CD4-positive, alpha-beta memory T cell (primary cell): ENCODE data around the gene MMP10. TPM values are rescaled to one million over a fixed set of nuclear protein-coding genes. Genes with fewer than 3 reads are reported as not detected.
"Not testable (repeated sequence)": the region's sequence is repeated elsewhere in the genome, so short reads cannot be mapped to it uniquely, and the experiment has no call there.

Source experiments
- CTCF ChIA-PET: fragments of 350-600 bp; sonication (Branson Sonifier 250); formaldehyde crosslinking; loops from one replicate; lab custom pipeline; 2021; ENCODE audit warnings: inconsistent platforms; ENCODE audit not compliant: partially characterized antibody; lab: Charles Lee
- POLR2A ChIA-PET: fragments of 350-600 bp; sonication (Branson Sonifier 250); formaldehyde crosslinking; loops from one replicate; lab custom pipeline; 2021; ENCODE audit not compliant: partially characterized antibody; lab: Charles Lee
- DNase-seq, 5 donors: peaks; one replicate each; pipeline versions ENCODE4 v3.0.0 to v3.0.0-alpha.2; 2020 to 2022; ENCODE audit warnings: mixed read lengths in 1 of 5
- H3K27ac ChIP-seq: one replicate; pipeline ENCODE4 v1.7.0; 2013; ENCODE audit warnings: low read depth, low read length
- H3K27me3 ChIP-seq: 2 replicates; pipeline ENCODE4 v1.7.0; 2013; ENCODE audit warnings: mild to moderate bottlenecking, low read length, moderate library complexity; ENCODE audit not compliant: insufficient read depth
- H3K36me3 ChIP-seq: 2 replicates; pipeline ENCODE4 v1.7.0; 2013; ENCODE audit warnings: mild to moderate bottlenecking, low read length, moderate library complexity; ENCODE audit not compliant: insufficient read depth
- H3K4me1 ChIP-seq: 2 replicates; pipeline ENCODE4 v1.7.0; 2013; ENCODE audit warnings: mild to moderate bottlenecking, low read length, moderate library complexity; ENCODE audit not compliant: insufficient read depth
- H3K4me3 ChIP-seq, 2 donors: one replicate each; pipeline ENCODE4 v1.7.0; 2013; ENCODE audit warnings: low read length in 2 of 2, mild to moderate bottlenecking in 1 of 2
- H3K9me3 ChIP-seq, 2 donors: one replicate each; pipeline ENCODE4 v1.7.0; 2013; ENCODE audit warnings: low read length in 2 of 2, control low read depth in 1 of 2; ENCODE audit not compliant: control insufficient read depth in 1 of 2
- H3K27ac Mint-ChIP-seq, 7 donors: one replicate each; pipeline ENCODE4 v1.8.0; 2020 to 2021; ENCODE audit warnings: mixed read lengths in 7 of 7, mild to moderate bottlenecking in 6 of 7, inconsistent platforms in 3 of 7, moderate library complexity in 3 of 7
- H3K27me3 Mint-ChIP-seq, 2 donors: one replicate each; pipeline ENCODE4 v1.8.0; 2020 to 2021; ENCODE audit warnings: mixed read lengths in 2 of 2
- H3K36me3 Mint-ChIP-seq, 2 donors: one replicate each; pipeline ENCODE4 v1.8.0; 2020 to 2021; ENCODE audit warnings: mixed read lengths in 2 of 2, inconsistent platforms in 1 of 2, mild to moderate bottlenecking in 1 of 2
- H3K4me1 Mint-ChIP-seq, 4 donors: one replicate each; pipeline ENCODE4 v1.8.0; 2020 to 2021; ENCODE audit warnings: mixed read lengths in 4 of 4, mild to moderate bottlenecking in 1 of 4
- H3K4me3 Mint-ChIP-seq, 8 donors: one replicate each; pipeline ENCODE4 v1.8.0; 2020 to 2021; ENCODE audit warnings: mixed read lengths in 8 of 8, mild to moderate bottlenecking in 7 of 8, moderate library complexity in 6 of 8, inconsistent platforms in 3 of 8
- H3K9me3 Mint-ChIP-seq, 8 donors: one replicate each; pipeline ENCODE4 v1.8.0; 2020 to 2021; ENCODE audit warnings: mixed read lengths in 8 of 8, mild to moderate bottlenecking in 5 of 8, inconsistent platforms in 3 of 8, moderate library complexity in 1 of 8
- intact Hi-C: fragments of 100-400 bp; cut with micrococcal nuclease; formaldehyde crosslinking; loops from one replicate; pipeline ENCODE4 v1.15.1; 2023
- polyA plus RNA-seq, 2 donors: library from polyadenylated mRNA; unstranded; fragments of 300-500 nt; fragmentation: Illumina TruSeq; gene quantifications; one replicate each; pipeline ENCODE4 v1.2.3, GENCODE V29; 2021
- total RNA-seq, 2 experiments: library from RNA; stranded (reverse); gene quantifications; one replicate each; pipeline ENCODE4 v1.2.3, GENCODE V29; 2021

Gene MMP10
- total and polyA plus RNA-seq, 4 experiments from 2014 or later, result not detected

DNA sequence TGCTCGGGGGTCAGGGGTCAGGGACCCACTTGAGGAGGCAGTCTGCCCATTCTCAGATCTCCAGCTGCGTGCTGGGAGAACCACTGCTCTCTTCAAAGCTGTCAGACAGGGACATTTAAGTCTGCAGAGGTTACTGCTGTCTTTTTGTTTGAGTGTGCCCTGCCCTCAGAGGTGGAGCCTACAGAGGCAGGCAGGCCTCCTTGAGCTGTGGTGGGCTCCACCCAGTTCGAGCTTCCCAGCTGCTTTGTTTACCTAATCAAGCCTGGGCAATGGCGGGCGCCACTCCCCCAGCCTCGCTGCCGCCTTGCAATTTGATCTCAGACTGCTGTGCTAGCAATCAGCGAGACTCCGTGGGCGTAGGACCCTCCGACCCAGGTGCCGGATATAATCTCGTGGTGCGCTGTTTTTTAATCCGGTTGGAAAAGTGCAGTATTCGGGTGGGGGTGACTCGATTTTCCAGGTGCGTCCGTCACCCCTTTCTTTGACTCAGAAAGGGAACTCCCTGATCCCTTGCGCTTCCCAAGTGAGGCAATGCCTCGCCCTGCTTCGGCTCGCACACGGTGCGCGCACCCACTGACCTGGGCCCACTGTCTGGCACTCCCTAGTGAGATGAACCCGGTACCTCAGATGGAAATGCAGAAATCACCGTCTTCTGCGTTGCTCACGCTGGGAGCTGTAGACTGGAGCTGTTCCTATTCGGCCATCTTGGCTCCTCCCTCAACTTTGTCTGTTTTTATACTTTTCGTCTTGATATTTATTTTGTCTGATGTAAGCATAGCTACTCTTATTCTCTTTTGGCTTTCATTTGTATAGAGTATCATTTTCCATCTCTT, 33.5 kb downstream of the MMP10 start:
- H3K4me3 ChIP-seq, H3K9me3 ChIP-seq, POLR2A ChIA-PET, intact Hi-C loops, DNase-seq, H3K27ac ChIP-seq, H3K27me3 ChIP-seq, CTCF ChIA-PET, H3K4me1 Mint-ChIP-seq, H3K4me1 ChIP-seq, H3K36me3 ChIP-seq, H3K36me3 Mint-ChIP-seq, H3K4me3 Mint-ChIP-seq, H3K27ac Mint-ChIP-seq: not testable (repeated sequence)
- peaks cover 0 to 15% (median 11%) of the 10 kb centered on the region in 8 donors for H3K9me3 Mint-ChIP-seq
- peaks cover 8 to 11% of the 10 kb centered on the region in 2 donors for H3K27me3 Mint-ChIP-seq

- H3K9me3 Mint-ChIP-seq, result peaks cover 0 to 3% (median 2%) of the 10 kb centered on the region in 8 donors
- no peaks in the 10 kb centered on the region for H3K36me3 Mint-ChIP-seq
- H3K36me3 ChIP-seq, result no peaks in the 10 kb centered on the region
- POLR2A ChIA-PET, result no interaction called here
- no peaks in the 10 kb centered on the region for H3K27me3 ChIP-seq
- no peaks in the 10 kb centered on the region for H3K9me3 ChIP-seq
- H3K27ac ChIP-seq, result no peak overlapping the region
- H3K4me3 ChIP-seq, result no peak overlapping the region
- no peak for DNase-seq
- H3K27ac Mint-ChIP-seq, result no peak overlapping the region
- intact Hi-C loops, result no loop called here
- peaks cover 0 to 1% (median 0%) of the 10 kb centered on the region in 4 donors for H3K4me1 Mint-ChIP-seq
- no peak overlapping the region for H3K4me3 Mint-ChIP-seq
- peaks cover 6% of the 10 kb centered on the region in 2 donors for H3K27me3 Mint-ChIP-seq
- H3K4me1 ChIP-seq, result no peaks in the 10 kb centered on the region
- CTCF ChIA-PET, result no interaction called here
Observed at GRCh38 chr11:102734650-102735049, 45.8 kb downstream of the MMP10 start.

DNA sequence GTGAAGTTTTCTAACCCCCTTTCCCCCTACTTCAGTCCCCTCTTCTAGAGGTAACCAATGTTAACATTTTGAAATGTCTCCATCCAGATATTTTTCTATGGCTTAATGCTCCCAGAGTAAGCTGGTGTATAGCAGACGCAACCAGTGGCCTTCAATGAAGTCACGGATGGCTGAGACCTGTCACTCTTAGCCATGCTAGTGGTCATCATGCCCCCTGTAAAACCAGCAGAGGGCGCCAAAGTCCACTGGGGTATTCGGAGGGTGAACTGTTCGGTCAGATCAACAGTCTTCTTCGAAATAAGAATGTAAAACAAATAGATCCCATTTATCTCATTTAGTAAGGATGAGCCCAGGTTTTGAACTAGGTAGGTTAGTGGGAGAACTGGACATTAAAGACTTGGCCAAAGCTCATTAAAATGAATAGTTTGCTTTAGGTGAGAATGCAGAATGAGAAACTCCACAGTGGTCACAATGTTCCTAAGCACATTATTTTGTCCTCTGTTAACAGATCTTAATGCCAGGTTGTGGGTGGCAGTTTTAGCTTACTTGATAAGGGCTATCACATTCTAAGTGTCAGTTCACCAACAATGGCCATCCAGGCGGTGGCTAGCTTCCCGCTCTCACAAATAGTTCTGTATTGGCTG, 47.1 kb downstream of the MMP10 start:
- H3K36me3 Mint-ChIP-seq, result no peaks in the 10 kb centered on the region
- POLR2A ChIA-PET, result no interaction called here

GRCh38 chr11:102730944-102731343, 49.5 kb downstream of the MMP10 start:
- intact Hi-C loops, H3K36me3 ChIP-seq, H3K36me3 Mint-ChIP-seq, H3K4me1 ChIP-seq, H3K9me3 ChIP-seq, H3K27me3 ChIP-seq, H3K4me3 ChIP-seq, H3K4me1 Mint-ChIP-seq, H3K27ac ChIP-seq, H3K9me3 Mint-ChIP-seq, CTCF ChIA-PET, H3K4me3 Mint-ChIP-seq, DNase-seq, POLR2A ChIA-PET, H3K27ac Mint-ChIP-seq, H3K27me3 Mint-ChIP-seq: not testable (repeated sequence)

More for the DNA sequence above, 47.1 kb downstream of the MMP10 start:
- peaks cover 0 to 5% (median 0%) of the 10 kb centered on the region in 8 donors for H3K9me3 Mint-ChIP-seq
- Histone ChIP-seq H3K27me3 (no peaks in the 10 kb centered on the region), H3K27ac (no peak overlapping the region), H3K9me3 (no peaks in the 10 kb centered on the region), H3K4me1 (no peaks in the 10 kb centered on the region), H3K4me3 (no peak overlapping the region), H3K36me3 (no peaks in the 10 kb centered on the region)
- no peak overlapping the region for H3K27ac Mint-ChIP-seq
- H3K27me3 Mint-ChIP-seq, result peaks cover 6 to 9% of the 10 kb centered on the region in 2 donors
- H3K4me1 Mint-ChIP-seq, result no peaks in the 10 kb centered on the region
- DNase-seq, result peak in 1 of 5 donors; percentile 1
- CTCF ChIA-PET, result no interaction called here
- no peak overlapping the region for H3K4me3 Mint-ChIP-seq
- intact Hi-C loops, result no loop called here

DNA sequence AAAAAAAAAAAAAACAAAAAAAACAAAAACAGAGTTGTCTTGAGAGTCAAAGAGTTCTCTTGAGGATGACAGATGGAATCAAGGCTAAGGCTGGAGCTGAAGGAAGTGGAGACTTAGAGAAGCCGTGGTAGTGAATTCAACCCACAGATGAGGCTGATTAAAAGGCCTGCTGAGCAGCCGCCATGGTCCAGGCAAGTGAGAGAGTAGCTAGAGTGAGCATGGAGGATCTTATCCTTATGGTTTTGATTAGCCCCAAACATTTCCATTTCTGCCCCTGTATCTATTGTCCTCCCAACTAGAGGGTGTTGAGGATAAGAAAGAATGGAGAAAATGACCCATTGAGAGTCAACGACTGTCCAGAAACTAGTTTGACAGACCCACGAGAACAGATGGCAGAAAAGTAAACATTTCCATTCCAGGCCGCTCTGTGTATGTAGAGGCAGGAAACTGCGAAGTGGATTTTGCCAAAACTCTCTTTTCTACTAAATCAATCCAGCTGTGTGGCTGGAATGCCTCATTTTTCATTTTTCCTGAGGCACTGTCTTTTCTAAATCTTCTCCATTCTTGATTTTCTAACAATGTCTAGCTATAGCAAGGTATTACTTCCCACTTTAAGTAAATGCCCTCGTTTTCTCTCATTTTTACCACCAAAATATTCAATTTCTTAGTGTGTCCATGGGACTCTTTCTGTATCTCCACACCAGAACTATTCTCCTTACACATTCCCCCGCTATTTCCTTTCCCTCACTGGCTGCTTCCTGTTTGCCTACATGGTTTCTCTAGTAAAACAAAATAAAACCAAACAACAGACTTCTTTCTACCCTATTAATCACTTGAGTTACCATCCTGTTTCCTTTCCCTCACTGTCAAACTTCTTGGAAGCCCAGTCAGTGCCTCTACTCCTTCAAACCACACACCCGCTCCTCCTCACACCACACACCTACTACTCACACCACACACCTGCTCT, 50.3 kb downstream of the MMP10 start:
- H3K4me1 ChIP-seq, result no peaks in the 10 kb centered on the region
- no peak for DNase-seq
- no peaks in the 10 kb centered on the region for H3K9me3 ChIP-seq
- no peaks in the 10 kb centered on the region for H3K4me1 Mint-ChIP-seq
- POLR2A ChIA-PET, result no interaction called here
- H3K4me3 ChIP-seq, result no peak overlapping the region
- peaks cover 1 to 3% of the 10 kb centered on the region in 2 donors for H3K27me3 Mint-ChIP-seq
- peaks cover 0 to 5% (median 0%) of the 10 kb centered on the region in 8 donors for H3K9me3 Mint-ChIP-seq
- no peak overlapping the region for H3K4me3 Mint-ChIP-seq
- CTCF ChIA-PET, result no interaction called here
- H3K27ac Mint-ChIP-seq, result no peak overlapping the region
- no peaks in the 10 kb centered on the region for H3K27me3 ChIP-seq
- no peaks in the 10 kb centered on the region for H3K36me3 Mint-ChIP-seq
- H3K27ac ChIP-seq, result no peak overlapping the region
- intact Hi-C loops, result no loop called here
- H3K36me3 ChIP-seq, result no peaks in the 10 kb centered on the region

- no peaks in the 10 kb centered on the region for H3K4me1 ChIP-seq
- no peak overlapping the region for H3K4me3 ChIP-seq
- no peaks in the 10 kb centered on the region for H3K4me1 Mint-ChIP-seq
- H3K9me3 ChIP-seq, result no peaks in the 10 kb centered on the region
- DNase-seq, result no peak
- H3K9me3 Mint-ChIP-seq, result peaks cover 0 to 8% (median under 1%) of the 10 kb centered on the region in 8 donors
- no peak overlapping the region for H3K27ac ChIP-seq
- peaks cover 1 to 6% of the 10 kb centered on the region in 2 donors for H3K27me3 Mint-ChIP-seq
- H3K36me3 Mint-ChIP-seq, result no peaks in the 10 kb centered on the region
- H3K27ac Mint-ChIP-seq, result no peak overlapping the region
- H3K4me3 Mint-ChIP-seq, result no peak overlapping the region
- intact Hi-C loops, result no loop called here
- POLR2A ChIA-PET, result no interaction called here
- H3K36me3 ChIP-seq, result no peaks in the 10 kb centered on the region
- CTCF ChIA-PET, result no interaction called here
- H3K27me3 ChIP-seq, result no peaks in the 10 kb centered on the region
Observed at GRCh38 chr11:102727890-102728289, 52.5 kb downstream of the MMP10 start.
